HepG2 (cell line): Measurements from ENCODE around the gene RNMT.

Experiments used
- BATF2 ChIP-seq: sonication (generic); formaldehyde crosslinking; IDR thresholded peaks from 2 replicates; pipeline ENCODE4 v1.8.0; 2022; ENCODE audit warnings: mild to moderate bottlenecking, missing genetic modification reagents, moderate library complexity
- BHLHE40 ChIP-seq: IDR thresholded peaks from 2 replicates; pipeline ENCODE4 v1.6.1; 2011; ENCODE audit warnings: low read length, improper control_type of control experiment
- CHD2 ChIP-seq: IDR thresholded peaks from 2 replicates; pipeline ENCODE4 v1.6.1; 2011; ENCODE audit warnings: low read depth, low read length, improper control_type of control experiment
- CTCF ChIP-seq: sonication (generic); formaldehyde crosslinking; IDR thresholded peaks from 2 replicates; pipeline ENCODE4 v1.5.0; 2020; ENCODE audit warnings: mild to moderate bottlenecking, missing genetic modification reagents, moderate library complexity
- ESRRA ChIP-seq: sonication (generic); formaldehyde crosslinking; IDR thresholded peaks from 2 replicates; pipeline ENCODE4 v1.5.1; 2020; ENCODE audit warnings: mild to moderate bottlenecking, low read depth, missing genetic modification reagents
- EZH2 ChIP-seq: conservative IDR thresholded peaks from 2 replicates; pipeline ENCODE4 v1.6.1; 2012; ENCODE audit warnings: mild to moderate bottlenecking, low read depth, low read length, moderate library complexity
- FOXC1 ChIP-seq: sonication (generic); formaldehyde crosslinking; IDR thresholded peaks from 2 replicates; pipeline ENCODE4 v1.8.0; 2022; ENCODE audit warnings: mild to moderate bottlenecking, missing genetic modification reagents, borderline replicate concordance
- MAFK ChIP-seq, 2 experiments: IDR thresholded peaks in 1 of 2; conservative IDR thresholded peaks in 1 of 2; 2 replicates each; pipeline ENCODE4 v1.6.1; 2011; ENCODE audit warnings: improper control_type of control experiment in 2 of 2, low read length in 2 of 2
- NFIC ChIP-seq: IDR thresholded peaks from 2 replicates; pipeline ENCODE4 v1.6.1; 2012; ENCODE audit warnings: mild to moderate bottlenecking, low read length, inconsistent platforms
- SMARCC2 ChIP-seq: fragments of 450-650 bp; IDR thresholded peaks from 2 replicates; pipeline ENCODE4 v1.6.1; 2017; ENCODE audit warnings: antibody characterized with exemption, mild to moderate bottlenecking
- TF ChIP-seq, protein P1 (sequence below): IDR thresholded peaks from 2 replicates; pipeline ENCODE4 v1.6.1; 2012; ENCODE audit warnings: inconsistent platforms

DNA sequence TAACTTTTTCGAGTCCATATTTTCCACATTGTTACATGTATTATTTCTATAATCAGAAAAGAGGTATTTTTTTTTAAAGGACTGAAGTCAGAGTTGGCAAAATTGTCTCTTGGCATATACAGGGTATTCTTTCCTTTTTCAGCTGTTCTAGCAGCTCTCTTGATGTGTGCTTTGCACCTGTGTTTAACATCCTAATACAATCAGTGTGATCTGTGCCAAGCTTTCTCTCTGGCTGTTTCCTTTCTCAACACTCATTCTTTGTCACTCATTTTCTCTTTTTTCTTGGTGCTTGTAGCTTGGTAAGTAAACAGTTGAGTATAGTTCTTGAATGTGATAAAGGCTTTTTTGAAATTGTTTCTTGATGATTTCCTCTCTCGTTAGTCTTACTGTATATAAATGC, 9.2 kb downstream of the RNMT start:
- TF ChIP-seq ESRRA (CRISPR knock-in tag) = no peak
- TF ChIP-seq NFIC = no peak
- no peak for TF ChIP-seq CTCF (CRISPR knock-in tag)
- TF ChIP-seq BATF2 (CRISPR knock-in tag) = no peak
- no peak for TF ChIP-seq BHLHE40
- no peak for TF ChIP-seq SMARCC2
- no peak for TF ChIP-seq MAFK (conservative IDR thresholded peaks at IDR 0.05 in 1 of 2, IDR thresholded peaks at IDR 0.05 in 1 of 2; ENCODE audit: low read length in 2 of 2)
- no peak for TF ChIP-seq EZH2
- no peak for TF ChIP-seq FOXC1 (CRISPR knock-in tag)
- TF ChIP-seq, protein P1, sequence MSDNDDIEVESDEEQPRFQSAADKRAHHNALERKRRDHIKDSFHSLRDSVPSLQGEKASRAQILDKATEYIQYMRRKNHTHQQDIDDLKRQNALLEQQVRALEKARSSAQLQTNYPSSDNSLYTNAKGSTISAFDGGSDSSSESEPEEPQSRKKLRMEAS = no peak
- TF ChIP-seq CHD2 = no peak
